GM12864 (cell line): ENCODE results near the gene PIP5K1C.
A peak's percentile ranks its signal among the peaks of the same experiment; 100 is the strongest.

Source experiments
- DNase-seq: peaks from one replicate; pipeline ENCODE4 v3.0.0-alpha.2; 2011; ENCODE audit warnings: low read depth
- H3K4me3 ChIP-seq: 2 replicates; pipeline ENCODE4 v1.5.1; 2011; ENCODE audit warnings: mild to moderate bottlenecking, low read depth, low read length, control low read depth
- CTCF ChIP-seq: IDR thresholded peaks from 2 replicates; pipeline ENCODE4 v1.5.1; 2011; ENCODE audit warnings: low read depth, mild to moderate bottlenecking, moderate library complexity, low read length, control low read depth, inconsistent platforms; ENCODE audit errors: missing control alignments

Gene PIP5K1C

GRCh38 chr19:3710265-3710812 is 10.1 kb upstream of the PIP5K1C start:
- no peak for DNase-seq
- TF ChIP-seq CTCF = no peak
- H3K4me3 ChIP-seq = no peak overlapping the region

- no peak for TF ChIP-seq CTCF
These were observed 8.1 kb upstream of the PIP5K1C start, which contains the start of gene TJP3 for GRCh38 chr19:3708207-3708931. TJP3 (plus strand) TSS chr19:3708384; CDS start chr19:3728433, 20,049 bp downstream.

GRCh38 chr19:3707868-3708206 is 7.6 kb upstream of the PIP5K1C start:
- no peak for TF ChIP-seq CTCF
- DNase-seq = no peak
- no peak overlapping the region for H3K4me3 ChIP-seq

More at GRCh38 chr19:3708207-3708931, 8.1 kb upstream of the PIP5K1C start, which contains the start of gene TJP3:
- H3K4me3 ChIP-seq = no peak within 1 kb of the TSS
- DNase-seq = no peak

- DNase-seq = no peak
- no peak overlapping the region for H3K4me3 ChIP-seq
- no peak for TF ChIP-seq CTCF
These were observed 932 bp upstream of the PIP5K1C start for GRCh38 chr19:3701200-3701599.

GRCh38 chr19:3699741-3700241 is 477 bp downstream of the PIP5K1C start:
- peak overlapping the region; percentile 62 for H3K4me3 ChIP-seq
- no peak for TF ChIP-seq CTCF
- DNase-seq = no peak

- DNase-seq = no peak
- peak overlapping the region; percentile 62 for H3K4me3 ChIP-seq
- TF ChIP-seq CTCF = no peak
These were observed 1.1 kb downstream of the PIP5K1C start for GRCh38 chr19:3698974-3699740.
